HepG2 (cell line): ENCODE results near the gene WDR70.

Experiments
- ARID2 ChIP-seq: sonication (generic); formaldehyde crosslinking; IDR thresholded peaks from 2 replicates; pipeline ENCODE4 v1.8.1; 2022; ENCODE audit warnings: mild to moderate bottlenecking, missing genetic modification reagents, borderline replicate concordance
- BHLHE40 ChIP-seq: IDR thresholded peaks from 2 replicates; pipeline ENCODE4 v1.6.1; 2011; ENCODE audit warnings: low read length, improper control_type of control experiment
- JUND ChIP-seq: sonication (generic); formaldehyde crosslinking; IDR thresholded peaks from 2 replicates; pipeline ENCODE4 v1.8.0; 2022; ENCODE audit warnings: mild to moderate bottlenecking, missing genetic modification reagents
- LBX2 ChIP-seq: sonication (generic); formaldehyde crosslinking; IDR thresholded peaks from 2 replicates; pipeline ENCODE4 v1.5.0; 2020; ENCODE audit warnings: missing genetic modification reagents, mild to moderate bottlenecking, borderline replicate concordance
- NFKB2 ChIP-seq: sonication (generic); formaldehyde crosslinking; IDR thresholded peaks from 2 replicates; pipeline ENCODE4 v1.4.0; 2020; ENCODE audit warnings: missing genetic modification reagents, borderline replicate concordance
- POLR2AphosphoS5 ChIP-seq: IDR thresholded peaks from 2 replicates; pipeline ENCODE4 v1.6.1; 2012; ENCODE audit warnings: low read depth, low read length
- SALL2 ChIP-seq: sonication (generic); formaldehyde crosslinking; IDR thresholded peaks from 2 replicates; pipeline ENCODE4 v1.8.1; 2023; ENCODE audit warnings: mild to moderate bottlenecking, missing genetic modification reagents, inconsistent platforms
- ZNF318 ChIP-seq: sonication (generic); formaldehyde crosslinking; IDR thresholded peaks from 2 replicates; pipeline ENCODE4 v1.4.0; 2020; ENCODE audit warnings: mild to moderate bottlenecking, missing genetic modification reagents
- ZNF331 ChIP-seq: sonication (generic); formaldehyde crosslinking; IDR thresholded peaks from 2 replicates; pipeline ENCODE4 v1.4.0; 2020; ENCODE audit warnings: missing genetic modification reagents
- ZNF598 ChIP-seq: sonication (generic); formaldehyde crosslinking; IDR thresholded peaks from 2 replicates; pipeline ENCODE4 v1.5.1; 2020; ENCODE audit warnings: mild to moderate bottlenecking, missing genetic modification reagents, borderline replicate concordance
- ZNF770 ChIP-seq: sonication (generic); formaldehyde crosslinking; IDR thresholded peaks from 2 replicates; pipeline ENCODE4 v1.5.0; 2020; ENCODE audit warnings: mild to moderate bottlenecking, missing genetic modification reagents
- TF ChIP-seq, protein P1 (sequence below): sonication (generic); formaldehyde crosslinking; IDR thresholded peaks from 2 replicates; pipeline ENCODE4 v1.5.0; 2020; ENCODE audit warnings: mild to moderate bottlenecking, missing genetic modification reagents, moderate library complexity
- TF ChIP-seq, protein P2 (sequence below): sonication (generic); formaldehyde crosslinking; IDR thresholded peaks from 2 replicates; pipeline ENCODE4 v1.4.0; 2020; ENCODE audit warnings: missing genetic modification reagents, borderline replicate concordance
- TF ChIP-seq, protein P3 (sequence below): IDR thresholded peaks from 2 replicates; pipeline ENCODE4 v1.6.1; 2012; ENCODE audit warnings: inconsistent platforms

DNA sequence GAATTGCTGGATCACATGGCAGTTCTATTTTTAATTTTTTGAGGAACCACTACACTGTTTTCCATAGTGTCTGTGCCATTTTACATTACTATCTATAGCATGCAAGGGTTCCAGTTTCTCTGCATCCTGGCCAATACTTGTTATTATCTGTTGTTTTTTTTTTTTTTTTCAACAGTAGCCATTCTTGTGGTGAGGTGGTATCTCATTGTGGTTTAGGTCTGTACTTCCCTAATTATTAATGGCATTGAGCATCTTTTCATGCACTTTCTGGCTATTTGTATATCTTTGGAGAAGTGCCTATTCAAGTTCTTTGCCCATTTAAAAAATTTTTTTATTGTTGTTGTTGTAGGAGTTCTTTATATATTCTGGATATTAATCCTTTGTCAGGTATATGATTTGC lies 363.0 kb downstream of the WDR70 start:
- TF ChIP-seq LBX2 (no peak), BHLHE40 (no peak), ARID2 (CRISPR knock-in tag) (no peak), SALL2 (CRISPR knock-in tag) (no peak), ZNF318 (CRISPR knock-in tag) (no peak), ZNF598 (CRISPR knock-in tag) (no peak), NFKB2 (no peak), ZNF331 (CRISPR knock-in tag) (no peak), ZNF770 (no peak), JUND (no peak), POLR2AphosphoS5 (no peak)
- TF ChIP-seq, protein P1, sequence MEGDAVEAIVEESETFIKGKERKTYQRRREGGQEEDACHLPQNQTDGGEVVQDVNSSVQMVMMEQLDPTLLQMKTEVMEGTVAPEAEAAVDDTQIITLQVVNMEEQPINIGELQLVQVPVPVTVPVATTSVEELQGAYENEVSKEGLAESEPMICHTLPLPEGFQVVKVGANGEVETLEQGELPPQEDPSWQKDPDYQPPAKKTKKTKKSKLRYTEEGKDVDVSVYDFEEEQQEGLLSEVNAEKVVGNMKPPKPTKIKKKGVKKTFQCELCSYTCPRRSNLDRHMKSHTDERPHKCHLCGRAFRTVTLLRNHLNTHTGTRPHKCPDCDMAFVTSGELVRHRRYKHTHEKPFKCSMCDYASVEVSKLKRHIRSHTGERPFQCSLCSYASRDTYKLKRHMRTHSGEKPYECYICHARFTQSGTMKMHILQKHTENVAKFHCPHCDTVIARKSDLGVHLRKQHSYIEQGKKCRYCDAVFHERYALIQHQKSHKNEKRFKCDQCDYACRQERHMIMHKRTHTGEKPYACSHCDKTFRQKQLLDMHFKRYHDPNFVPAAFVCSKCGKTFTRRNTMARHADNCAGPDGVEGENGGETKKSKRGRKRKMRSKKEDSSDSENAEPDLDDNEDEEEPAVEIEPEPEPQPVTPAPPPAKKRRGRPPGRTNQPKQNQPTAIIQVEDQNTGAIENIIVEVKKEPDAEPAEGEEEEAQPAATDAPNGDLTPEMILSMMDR (CRISPR knock-in tag) = no peak
- TF ChIP-seq, protein P2, sequence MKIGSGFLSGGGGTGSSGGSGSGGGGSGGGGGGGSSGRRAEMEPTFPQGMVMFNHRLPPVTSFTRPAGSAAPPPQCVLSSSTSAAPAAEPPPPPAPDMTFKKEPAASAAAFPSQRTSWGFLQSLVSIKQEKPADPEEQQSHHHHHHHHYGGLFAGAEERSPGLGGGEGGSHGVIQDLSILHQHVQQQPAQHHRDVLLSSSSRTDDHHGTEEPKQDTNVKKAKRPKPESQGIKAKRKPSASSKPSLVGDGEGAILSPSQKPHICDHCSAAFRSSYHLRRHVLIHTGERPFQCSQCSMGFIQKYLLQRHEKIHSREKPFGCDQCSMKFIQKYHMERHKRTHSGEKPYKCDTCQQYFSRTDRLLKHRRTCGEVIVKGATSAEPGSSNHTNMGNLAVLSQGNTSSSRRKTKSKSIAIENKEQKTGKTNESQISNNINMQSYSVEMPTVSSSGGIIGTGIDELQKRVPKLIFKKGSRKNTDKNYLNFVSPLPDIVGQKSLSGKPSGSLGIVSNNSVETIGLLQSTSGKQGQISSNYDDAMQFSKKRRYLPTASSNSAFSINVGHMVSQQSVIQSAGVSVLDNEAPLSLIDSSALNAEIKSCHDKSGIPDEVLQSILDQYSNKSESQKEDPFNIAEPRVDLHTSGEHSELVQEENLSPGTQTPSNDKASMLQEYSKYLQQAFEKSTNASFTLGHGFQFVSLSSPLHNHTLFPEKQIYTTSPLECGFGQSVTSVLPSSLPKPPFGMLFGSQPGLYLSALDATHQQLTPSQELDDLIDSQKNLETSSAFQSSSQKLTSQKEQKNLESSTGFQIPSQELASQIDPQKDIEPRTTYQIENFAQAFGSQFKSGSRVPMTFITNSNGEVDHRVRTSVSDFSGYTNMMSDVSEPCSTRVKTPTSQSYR (CRISPR knock-in tag) = no peak
- TF ChIP-seq, protein P3, sequence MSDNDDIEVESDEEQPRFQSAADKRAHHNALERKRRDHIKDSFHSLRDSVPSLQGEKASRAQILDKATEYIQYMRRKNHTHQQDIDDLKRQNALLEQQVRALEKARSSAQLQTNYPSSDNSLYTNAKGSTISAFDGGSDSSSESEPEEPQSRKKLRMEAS = no peak
